ENCODE measurements around the gene CXCL5.
"Not testable (repeated sequence)": the region's sequence is repeated elsewhere in the genome, so short reads cannot be mapped to it uniquely, and the experiment has no call there.

The CXCL5 gene

GRCh38 chr4:74014332-74014731 is 15.9 kb upstream of the CXCL5 start:
- no peak for DNase-seq

DNA sequence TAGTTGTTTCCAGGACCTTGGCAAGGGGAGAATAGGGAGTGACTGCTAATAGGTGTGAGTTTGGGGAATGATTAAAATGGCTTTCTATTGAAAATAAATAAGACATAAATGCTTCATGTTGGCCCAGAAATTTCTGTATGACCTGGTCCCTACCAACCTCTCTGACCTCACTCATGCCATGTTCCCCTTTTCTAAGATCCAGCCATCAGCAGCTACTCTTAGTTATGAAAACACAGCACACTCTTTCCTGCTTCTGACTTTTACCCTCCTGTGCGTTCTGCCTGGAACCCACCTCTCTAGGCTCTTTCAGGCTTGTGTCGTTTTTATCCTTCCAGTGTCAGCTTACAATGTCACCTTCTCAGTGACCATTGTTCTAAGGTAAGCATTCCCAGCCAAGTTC is 14.8 kb upstream of the CXCL5 start:
- DNase-seq = no peak

GRCh38 chr4:74012130-74012529 is 13.7 kb upstream of the CXCL5 start:
- no peak for DNase-seq

DNA sequence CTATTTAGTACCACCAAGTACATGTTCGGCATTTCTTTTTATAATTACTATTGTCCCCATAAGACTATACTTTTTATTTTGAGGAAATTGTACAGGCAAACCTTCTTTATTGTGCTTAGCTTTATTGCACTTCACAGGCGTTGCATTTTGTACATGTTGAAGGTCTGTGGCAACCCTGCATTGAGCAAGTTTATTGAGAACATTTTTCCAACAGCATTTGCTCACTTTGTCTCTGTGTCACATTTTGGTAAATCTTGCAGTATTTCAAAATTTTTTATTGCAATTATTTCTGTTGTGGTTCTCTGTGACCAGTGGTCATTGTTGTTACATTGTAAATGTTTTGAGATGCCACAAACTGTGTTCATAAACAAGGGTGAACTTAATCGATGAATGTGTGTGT is 10.8 kb upstream of the CXCL5 start:
- DNase-seq = no peak

DNA sequence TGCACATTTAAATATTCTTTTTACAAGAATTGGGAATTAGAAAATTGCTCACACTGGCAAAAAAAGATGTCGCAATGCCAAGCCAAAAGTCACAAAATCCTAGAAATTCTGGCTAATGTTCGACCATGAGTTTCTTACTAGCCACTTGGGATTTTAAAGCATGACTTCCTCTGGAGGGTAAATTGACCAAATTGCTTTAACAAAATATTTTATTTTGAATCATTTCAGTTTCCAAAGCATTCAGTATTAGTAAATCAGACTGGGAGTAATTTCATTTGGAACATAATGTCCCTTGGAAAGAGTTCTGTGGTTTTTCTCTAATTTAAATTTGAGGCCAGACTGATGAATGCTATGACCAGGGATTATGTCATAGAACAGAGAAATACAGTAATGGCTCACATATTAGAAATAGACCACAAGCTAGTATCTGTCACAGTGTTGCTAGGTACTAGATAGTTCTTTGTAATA is 7.6 kb upstream of the CXCL5 start:
- no peak for DNase-seq

- DNase-seq = no peak
Measured at GRCh38 chr4:74005528-74005927, 7.1 kb upstream of the CXCL5 start.

GRCh38 chr4:74004668-74005067 is 6.2 kb upstream of the CXCL5 start:
- DNase-seq = no peak

- no peak for DNase-seq
Measured at GRCh38 chr4:74000301-74000700, 1.8 kb upstream of the CXCL5 start.

GRCh38 chr4:73992050-73992449 is 6.4 kb downstream of the CXCL5 start:
- DNase-seq = no peak

GRCh38 chr4:73991742-73992000 is 6.8 kb downstream of the CXCL5 start:
- DNase-seq = no peak

DNA sequence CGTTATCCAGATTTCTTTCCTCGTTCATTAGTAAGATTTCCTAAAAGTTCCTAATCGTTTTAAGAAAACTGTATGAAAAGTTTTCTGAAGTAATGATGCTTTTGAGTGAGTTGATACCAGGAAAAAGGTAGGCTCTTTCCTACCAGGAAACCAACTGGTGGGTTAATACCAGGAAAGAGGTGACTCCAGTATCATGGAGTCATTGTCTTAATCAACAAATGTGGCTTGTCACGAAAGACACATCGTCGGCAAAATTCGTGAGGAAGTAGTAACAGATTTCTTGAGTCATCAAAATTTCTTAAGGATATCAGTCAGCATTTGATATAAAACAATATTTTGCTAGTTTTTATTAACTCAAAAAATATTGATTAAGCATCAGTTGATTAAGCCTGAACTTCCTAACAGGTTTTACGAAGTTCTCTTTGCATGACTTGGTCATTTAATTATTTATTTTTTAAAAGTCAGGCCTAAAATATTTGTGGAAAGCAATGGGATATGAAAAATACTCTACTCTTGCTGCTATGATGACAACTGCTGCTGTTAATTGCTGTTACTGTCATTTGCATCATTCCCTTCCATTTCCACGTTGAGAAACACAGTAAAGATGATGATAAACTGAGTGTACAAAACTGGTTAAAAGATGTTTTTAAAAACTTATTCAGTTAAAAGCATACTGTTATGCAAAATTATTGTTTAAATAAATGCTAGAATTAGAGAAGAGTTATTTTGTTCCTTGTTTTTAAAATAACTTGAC is 7.3 kb downstream of the CXCL5 start:
- no peak for DNase-seq

- no peak for DNase-seq
Measured at GRCh38 chr4:73989928-73990327, 8.5 kb downstream of the CXCL5 start.

DNA sequence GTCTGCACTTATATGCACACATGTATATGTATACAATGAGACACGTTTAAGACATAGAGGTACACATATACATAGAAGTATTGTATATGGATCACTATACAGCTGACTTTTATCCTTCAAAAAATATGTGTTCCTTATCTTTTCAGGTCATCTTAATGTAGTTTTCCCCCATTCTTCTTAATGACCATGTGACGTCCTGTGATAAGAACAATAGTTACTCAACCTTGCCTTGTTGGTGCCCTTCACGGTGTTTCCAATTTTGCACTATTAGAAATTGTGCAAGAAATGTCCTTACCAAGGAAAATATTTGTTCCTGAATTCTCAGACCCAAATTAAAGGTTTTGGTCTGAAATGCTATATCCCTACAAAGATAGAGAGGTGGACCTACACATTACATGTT is 9.4 kb downstream of the CXCL5 start:
- DNase-seq = no peak

DNA sequence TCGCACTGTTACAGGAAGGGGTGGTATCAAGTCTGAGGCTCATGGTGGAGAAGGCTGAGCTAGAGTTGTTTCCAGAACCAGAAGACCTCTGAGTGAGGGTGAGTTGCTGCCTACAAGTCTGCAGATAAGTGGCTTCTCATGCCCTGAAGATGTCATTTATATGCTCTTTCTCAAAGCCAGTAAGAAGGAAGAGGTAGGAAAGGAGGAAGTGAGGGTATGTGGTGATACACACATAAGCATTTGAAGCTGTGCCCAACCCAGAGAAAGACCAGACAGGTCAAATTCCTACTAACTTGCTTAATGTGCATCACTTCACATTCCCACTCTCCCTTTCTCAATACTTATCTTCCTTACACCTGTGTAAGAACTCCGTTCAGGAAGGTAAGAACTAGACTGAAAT is 10.4 kb downstream of the CXCL5 start, which contains the start of gene PPBP:
TSS of gene PPBP (minus strand) at position 130 of the 400 bp plus-strand sequence. CDS start at position 43, 87 bp downstream.
- no peak for DNase-seq

GRCh38 chr4:73985528-73985852 is 13.0 kb downstream of the CXCL5 start:
- no peak for DNase-seq

GRCh38 chr4:73984736-73985527 is 13.5 kb downstream of the CXCL5 start:
- DNase-seq = no peak

DNA sequence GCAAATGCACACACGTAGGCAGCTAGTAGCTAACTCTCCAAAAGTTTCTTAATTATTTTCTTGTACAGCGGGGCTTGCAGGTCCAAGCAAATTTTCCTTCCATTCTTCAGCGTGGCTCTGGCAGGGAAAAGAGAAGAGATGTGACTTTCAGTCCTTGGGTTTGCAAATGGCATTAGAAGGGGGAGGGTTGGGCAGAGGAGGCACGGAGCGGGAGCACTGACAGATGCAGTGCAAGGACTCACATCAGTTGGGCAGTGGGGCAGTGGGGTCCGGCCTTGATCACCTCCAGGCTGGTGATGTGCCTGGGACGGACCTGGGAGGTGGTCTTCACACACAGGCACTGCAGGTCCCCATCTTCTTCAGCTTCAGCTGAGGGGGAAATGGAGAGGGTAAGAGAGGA is 17.3 kb downstream of the CXCL5 start:
- not testable (repeated sequence) for DNase-seq

DNA sequence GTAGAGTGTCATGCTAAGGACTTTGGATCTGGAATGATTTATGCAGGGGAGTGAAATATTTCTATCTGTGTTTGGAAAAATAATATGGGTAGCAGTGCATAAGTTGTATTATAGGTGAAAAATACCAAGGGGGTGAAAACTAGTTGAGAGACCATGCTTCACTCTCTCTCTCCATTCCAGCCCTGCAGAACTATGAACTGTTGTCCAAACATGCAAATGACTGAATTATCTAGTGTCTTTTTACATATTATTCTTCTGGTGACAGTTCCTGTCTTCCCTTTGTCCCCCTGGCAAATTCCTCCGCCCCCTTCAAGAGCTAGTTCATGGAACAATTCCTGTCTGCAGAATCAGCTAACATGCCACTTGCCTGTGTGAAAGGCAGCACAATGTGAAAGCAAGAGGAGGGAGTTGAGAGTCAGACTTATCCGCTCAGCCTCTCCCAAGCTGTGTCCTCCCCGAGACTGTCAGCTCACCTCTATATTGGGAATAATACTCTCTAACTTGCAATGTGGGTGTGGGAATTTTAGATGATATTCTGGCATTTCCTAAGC is 19.0 kb downstream of the CXCL5 start:
- DNase-seq = no peak

- DNase-seq = no peak
Measured at GRCh38 chr4:73978886-73979285, 19.6 kb downstream of the CXCL5 start.

DNA sequence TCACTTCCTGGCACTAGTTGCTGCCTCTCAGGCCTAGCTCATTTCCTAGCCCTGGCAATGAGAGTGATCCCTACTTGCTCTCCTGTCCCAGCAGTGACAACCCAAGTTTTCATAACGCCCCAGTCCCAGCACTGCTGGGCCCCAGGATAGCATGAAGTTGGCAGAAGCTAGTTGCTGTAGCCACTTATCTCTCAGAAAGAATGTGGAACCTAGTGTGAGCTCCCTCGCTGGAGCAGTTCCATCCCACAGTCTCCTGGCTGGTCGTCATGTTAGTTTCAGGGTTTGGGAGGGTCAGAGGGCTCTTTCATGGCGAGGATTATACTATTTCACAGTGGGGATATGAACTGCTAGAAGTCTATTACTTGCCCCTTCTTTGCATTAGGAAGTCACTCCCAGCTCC is 21.8 kb downstream of the CXCL5 start:
- no peak for DNase-seq

GRCh38 chr4:73976217-73976616 is 22.3 kb downstream of the CXCL5 start:
- no peak for DNase-seq

DNA sequence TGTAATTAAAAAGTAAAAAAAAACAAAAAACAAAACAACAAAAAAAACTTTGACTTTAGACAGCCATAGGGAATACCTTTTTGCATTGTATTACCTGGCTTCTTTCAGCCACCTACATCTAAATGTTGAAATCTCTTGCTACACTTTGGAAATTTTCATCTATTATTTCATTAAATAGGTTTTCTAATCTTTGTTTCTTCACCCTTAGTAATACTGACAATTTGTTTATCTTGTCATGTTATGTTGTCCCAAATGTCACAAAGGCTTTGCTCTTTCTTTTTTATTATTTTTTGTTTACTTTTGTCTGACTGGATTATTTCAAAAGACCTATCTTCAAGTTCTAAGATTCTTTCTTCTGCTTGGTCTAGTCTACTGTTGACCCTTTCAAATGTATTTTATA is 24.1 kb downstream of the CXCL5 start:
- no peak for DNase-seq

DNA sequence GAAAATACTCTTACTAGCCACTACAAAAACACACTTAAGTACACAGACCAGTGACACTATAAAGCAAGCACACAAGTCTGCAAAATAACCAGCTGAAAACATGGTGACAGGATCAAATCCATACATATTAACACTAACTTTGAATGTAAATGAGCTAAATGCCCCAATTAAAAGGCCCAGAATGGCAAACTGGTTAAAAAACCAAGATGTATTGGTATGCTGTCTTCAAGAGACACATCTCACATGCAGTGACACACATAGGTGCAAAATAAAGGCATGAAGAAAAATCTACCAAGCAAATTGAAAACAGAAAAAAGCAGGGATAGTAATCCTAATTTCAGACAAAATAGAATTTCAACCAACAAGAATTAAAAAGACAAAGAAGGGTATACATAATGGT is 27.5 kb downstream of the CXCL5 start:
- no peak for DNase-seq

- DNase-seq = no peak
Measured at GRCh38 chr4:73970011-73970410, 28.5 kb downstream of the CXCL5 start.

All from cerebellar nuclear complex (tissue), 1 donor.